HG03095 (cell line): Measurements from ENCODE around the gene GLIS1.

Experiments used
- ATAC-seq: cut with Tn5 transposase; IDR thresholded peaks from one replicate; pipeline ENCODE4 v1.9.1; 2021; ENCODE audit warnings: moderate library complexity; ENCODE audit not compliant: unreplicated experiment

Gene GLIS1

GRCh38 chr1:53736290-53736689, 2.7 kb downstream of the GLIS1 start:
- ATAC-seq: no peak

- ATAC-seq: no peak
Measured at GRCh38 chr1:53735681-53736080, 3.3 kb downstream of the GLIS1 start.

DNA sequence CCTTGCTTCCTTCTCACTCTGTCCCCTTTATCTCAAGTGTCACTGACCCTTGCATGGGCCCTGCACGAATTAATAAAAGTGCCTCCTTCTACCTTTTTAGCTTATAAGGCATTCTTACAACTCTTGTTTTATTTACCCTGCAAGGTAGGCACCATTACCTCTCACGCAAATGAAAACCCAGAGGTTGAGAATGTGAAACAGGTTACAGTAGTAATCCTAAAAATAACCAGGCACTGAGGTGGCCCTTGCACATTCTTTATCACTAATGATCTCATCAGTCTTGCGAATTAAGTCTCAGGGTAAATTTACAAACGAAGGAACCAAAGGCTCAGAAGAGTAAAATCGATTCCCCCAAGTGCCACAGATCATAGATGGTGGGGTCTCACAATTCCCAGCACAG, 3.7 kb downstream of the GLIS1 start:
- ATAC-seq: no peak

DNA sequence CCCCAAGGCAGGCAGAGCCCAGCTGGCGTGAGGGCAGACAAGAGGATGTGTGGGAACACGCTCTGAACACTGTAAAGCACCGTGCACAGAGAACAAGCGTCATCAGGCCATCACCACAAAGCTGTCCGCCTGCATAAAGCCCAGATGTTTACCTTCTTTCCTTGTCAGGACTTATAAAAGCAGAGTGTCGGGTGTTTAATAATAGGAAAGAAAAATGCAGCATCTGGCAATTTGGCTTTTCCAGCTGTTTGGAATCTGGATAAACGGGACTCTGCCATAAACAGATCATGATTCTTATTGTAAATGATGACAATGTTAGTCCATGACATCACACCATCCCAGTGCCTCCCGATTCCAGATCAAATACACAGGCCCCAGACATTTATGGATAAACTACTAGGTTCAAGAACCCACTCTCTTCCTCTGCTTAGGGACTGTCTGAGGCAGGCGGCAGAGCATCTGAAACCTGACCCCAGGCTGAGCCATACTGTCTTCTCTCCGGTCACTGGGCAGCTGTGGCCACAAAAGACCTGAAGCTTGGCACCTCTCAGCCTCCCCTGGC, 4.2 kb downstream of the GLIS1 start:
- no peak for ATAC-seq

DNA sequence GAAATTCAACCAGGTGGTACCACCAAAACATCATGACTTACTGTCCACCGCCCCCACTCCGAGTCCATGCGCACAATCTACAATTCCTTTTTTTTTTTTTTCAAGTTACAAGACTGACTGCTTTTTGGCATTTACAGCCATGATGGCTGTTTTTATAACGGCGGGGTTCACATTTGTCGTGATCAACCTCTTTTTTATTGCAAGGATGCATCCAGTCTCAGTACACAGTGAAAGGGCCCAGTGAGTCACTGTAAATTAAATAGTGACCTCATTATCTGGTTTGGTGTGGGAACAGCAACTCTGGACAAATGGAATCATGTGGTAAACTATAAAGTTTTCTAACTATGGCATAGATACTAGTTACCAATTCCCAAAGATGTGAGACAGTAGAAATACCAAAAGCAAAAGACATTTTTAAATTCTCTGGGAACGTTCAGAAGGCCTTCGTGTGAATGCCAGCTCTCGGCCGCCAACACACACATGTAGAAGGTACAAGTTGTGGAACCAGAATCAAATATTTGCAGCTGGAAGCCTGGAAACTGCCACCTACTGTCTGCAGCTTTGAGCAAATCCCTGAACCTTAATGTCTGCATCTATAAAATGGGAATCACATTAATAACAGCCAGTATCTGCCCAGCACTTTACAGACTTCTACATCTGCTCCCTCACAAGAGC, 4.9 kb downstream of the GLIS1 start:
- ATAC-seq: no peak

DNA sequence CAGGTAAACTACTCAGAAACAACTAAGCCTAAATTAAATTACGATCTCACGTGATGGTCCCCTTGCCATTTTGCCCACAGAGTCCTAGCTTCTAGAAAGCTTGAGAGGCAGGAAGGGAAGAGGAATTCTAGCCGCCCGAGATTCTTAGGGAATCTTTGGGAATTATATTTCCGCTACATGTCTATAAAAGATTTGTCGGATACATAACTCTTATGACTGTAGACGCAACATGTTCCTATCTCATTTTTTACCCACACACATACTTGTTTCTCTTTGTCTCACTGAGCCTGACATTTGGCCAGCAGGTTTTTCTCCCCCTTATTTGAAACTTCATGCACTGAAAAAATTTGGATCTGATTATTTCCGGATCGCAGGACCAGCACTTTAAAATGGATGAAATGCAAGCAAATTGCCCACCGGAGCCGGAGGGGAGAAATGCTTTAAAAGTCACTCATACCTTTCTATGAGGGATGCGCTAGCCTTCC, 5.5 kb downstream of the GLIS1 start:
- no peak for ATAC-seq

- ATAC-seq: no peak
Measured at GRCh38 chr1:53732912-53733317, 6.0 kb downstream of the GLIS1 start.

DNA sequence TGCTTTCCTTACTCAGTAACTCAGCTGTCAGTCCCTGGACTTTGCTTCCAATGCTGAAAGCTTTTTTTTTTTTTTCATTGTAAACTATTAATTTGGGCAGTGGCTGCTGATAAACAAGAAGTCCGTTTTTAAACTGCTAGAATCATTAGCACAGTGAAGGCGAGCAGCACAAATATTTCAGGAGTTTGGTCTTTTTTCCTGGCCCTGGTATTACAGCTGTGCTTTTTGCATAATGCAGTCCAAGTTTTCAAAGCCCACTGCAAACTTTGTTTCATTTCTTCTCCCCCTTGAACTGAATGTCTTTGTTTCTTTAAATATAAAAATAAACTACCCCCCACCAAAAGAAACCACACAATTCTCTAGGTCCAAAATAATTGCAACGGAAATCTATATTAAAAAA, 6.6 kb downstream of the GLIS1 start:
- ATAC-seq: no peak

GRCh38 chr1:53731779-53732305, 7.1 kb downstream of the GLIS1 start:
- no peak for ATAC-seq

GRCh38 chr1:53731043-53731600, 7.8 kb downstream of the GLIS1 start:
- ATAC-seq: no peak

DNA sequence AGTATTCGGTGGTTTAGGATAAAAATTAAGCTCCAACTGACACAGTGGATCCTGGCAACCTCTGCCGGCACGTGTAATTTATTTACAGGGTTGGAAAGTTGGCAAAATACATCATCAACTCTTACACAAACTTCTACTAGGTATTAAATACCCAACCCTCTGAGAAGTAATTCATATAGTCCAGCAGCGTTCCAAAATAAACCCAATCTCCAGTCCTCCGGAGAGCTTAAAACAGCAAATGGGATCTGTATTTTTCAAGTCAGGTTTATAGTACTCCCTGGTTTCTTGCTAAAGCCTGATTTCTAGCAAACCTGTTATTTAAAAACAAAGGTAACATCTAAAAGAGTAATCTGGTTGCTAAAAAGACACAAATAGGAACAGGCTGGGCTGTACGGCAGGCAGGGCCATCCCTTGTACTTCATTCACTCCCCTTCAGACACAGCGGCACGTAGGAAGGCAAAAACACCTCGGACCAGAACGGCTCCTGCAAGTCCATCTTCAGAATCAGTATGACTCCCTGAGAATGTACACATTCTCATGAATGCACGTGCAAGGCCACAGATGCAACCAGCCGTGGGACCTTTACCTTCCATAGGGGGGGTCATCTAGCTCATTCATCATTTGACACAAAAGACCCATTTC, 8.6 kb downstream of the GLIS1 start:
- no peak for ATAC-seq

GRCh38 chr1:53729456-53730223, 9.3 kb downstream of the GLIS1 start:
- no peak for ATAC-seq

- ATAC-seq: no peak
Measured at GRCh38 chr1:53728702-53729455, 10.1 kb downstream of the GLIS1 start.

DNA sequence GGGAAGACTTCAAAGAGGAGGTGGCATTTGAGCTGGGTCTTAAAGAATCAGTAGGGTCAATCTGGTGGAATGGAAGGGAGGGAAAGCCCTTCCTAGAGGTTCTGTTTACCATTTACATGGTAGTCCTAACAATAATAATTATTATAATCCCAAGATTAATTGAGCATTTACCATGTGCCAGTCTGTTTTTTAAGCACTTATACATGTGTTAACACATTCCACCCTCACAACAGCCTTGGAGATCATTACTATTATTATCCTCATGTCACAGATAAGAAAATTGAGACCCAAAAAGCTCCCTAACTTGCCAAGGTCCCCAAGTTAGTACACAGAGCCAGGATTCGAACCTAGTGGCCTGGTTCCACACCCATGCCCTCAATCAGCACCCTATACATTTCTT, 10.8 kb downstream of the GLIS1 start:
- ATAC-seq: no peak

DNA sequence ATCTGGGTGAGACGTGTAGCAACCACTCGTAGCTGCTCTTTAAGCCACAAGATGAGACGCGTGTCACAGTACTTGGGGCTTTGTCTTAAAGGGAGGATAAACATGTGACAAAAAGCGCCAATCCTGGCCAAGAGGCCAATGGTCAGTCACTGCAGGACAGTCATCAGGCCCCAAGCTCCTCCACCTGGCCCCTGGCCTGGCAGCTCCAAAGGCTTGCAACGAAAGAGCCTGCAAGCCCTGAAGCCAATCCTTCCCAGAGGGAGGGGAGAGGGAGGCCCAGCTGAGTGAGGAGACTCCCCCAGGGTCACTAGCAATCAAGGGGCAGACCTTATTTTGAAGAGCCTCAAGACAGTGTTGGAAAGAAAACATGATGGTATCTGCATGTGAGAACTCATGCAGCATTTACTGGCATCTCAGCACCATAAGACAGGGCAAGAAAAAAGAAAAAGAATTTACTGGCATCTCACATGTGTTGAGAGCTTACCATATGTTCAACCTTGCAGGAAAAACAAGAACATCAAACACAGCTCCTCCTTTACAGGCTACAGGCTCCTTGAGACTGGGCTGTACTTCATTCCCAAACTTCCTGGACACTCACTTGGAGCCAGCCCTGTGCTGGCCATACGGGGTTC, 11.4 kb downstream of the GLIS1 start:
- ATAC-seq: no peak

GRCh38 chr1:53726009-53726600, 12.9 kb downstream of the GLIS1 start:
- no peak for ATAC-seq

DNA sequence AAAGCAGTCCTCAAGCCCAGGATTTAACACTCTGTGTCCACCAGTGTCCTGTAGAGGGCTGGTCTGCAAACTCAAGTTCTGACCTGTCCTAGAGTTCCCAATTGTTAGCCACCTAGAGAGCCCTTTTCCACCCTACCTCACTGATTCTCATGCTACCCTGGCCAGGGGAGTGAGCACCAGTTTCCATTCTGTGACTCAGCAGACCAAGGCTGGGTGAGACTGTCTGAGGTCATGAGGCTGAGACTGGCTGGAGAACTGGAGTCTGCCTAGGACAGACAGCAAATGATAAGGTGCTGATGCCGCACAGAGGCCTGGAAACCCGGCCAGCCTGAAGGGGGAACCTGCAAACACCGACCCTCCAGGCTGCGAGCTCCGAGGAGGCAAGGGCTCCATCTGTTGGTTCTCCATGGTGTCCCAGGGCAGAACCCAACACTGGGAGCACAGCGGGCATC, 13.7 kb downstream of the GLIS1 start:
- no peak for ATAC-seq

DNA sequence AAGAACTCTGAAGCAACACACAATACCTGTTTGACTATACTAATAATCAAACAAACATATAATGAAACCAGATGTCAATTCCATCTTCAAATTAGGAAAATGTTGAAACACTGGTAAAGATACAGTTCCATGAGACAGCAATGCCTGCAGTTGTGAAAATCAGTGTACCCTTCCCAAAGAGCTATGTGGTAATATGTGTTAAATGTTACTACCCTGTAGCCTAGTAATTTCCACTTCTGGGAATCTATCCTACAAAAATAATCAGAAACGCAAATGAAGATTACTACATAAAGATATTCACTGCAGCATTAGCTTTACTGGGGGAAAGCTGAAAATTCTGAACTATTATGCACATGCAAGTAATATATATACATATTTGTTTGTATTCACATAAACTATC, 16.9 kb downstream of the GLIS1 start:
- no peak for ATAC-seq

DNA sequence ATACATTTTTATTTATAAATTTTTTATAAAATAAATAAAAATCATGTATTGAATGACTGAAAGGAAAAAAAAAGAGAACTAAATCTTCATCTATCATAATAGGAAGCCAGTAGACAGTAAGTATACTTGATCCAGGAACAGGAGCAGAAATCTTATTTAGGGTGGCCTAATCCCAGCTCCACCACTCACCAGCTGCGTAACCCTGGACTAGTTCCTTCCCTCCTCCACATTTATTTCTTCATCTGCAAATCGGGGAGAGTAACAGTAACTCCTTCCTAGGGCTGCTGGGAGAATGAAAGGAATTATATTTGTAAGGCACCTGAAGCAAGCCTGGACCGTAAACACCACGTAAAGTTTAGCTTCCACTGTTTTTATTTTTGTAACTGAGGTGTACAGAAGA, 17.9 kb downstream of the GLIS1 start:
- no peak for ATAC-seq
